Measurements from ENCODE around the gene MCHR1. TPM values are rescaled to one million over a fixed set of nuclear protein-coding genes. Genes with fewer than 3 reads are reported as not detected.

Gene MCHR1
- total RNA-seq, 1 experiment from 2014 or later, result 0.24 TPM

GRCh38 chr22:40636380-40637182 is 42.7 kb upstream of the MCHR1 start, which contains the start of gene MRTFA:
MRTFA (minus strand) TSS chr22:40636719.
- peak within 1 kb of the TSS; percentile 85 for H3K4me3 ChIP-seq
- peak within 1 kb of the TSS; percentile 99 for H3K4me2 ChIP-seq
- no peaks in the 10 kb centered on the region for H3K9me3 ChIP-seq (ENCODE audit: insufficient read depth, low read depth)
- BruUV-seq (replicated peaks), result no TSS peak
- H3K27ac ChIP-seq, result no peak within 1 kb of the TSS
- H3K36me3 ChIP-seq (ENCODE audit: low read depth), result no peaks in the 10 kb centered on the region
- H3K9me2 ChIP-seq (ENCODE audit: insufficient read depth), result no peaks in the 10 kb centered on the region
- no peaks in the 10 kb centered on the region for H3F3A ChIP-seq (ENCODE audit: insufficient read depth, low read depth)
- peak within 1 kb of the TSS; percentile 95 for H2AFZ ChIP-seq
- H4K20me1 ChIP-seq (ENCODE audit: insufficient read depth), result peaks cover 25% of the 10 kb centered on the region
- H3K4me1 ChIP-seq (replicated peaks; ENCODE audit: insufficient read depth), result peaks cover 30% of the 10 kb centered on the region
- POLR2A ChIA-PET (ENCODE audit: unreplicated experiment), result interaction anchor here (0.5 to 1.0 kb wide), 7 partner anchors 15 to 713 kb away, joined by 3 to 9 read pairs (median 3); partner anchors contain the start of genes ST13 and XPNPEP3
- CTCF ChIA-PET, result interaction anchor here (0.6 kb wide), 1 partner anchor 35 kb away, joined by 4 read pairs; no protein-coding TSS in a partner anchor
- DNase-seq, result peak; percentile 99
- no peaks in the 10 kb centered on the region for H3K27me3 ChIP-seq (ENCODE audit: insufficient read depth, low read depth)
- peaks cover 48% of the 10 kb centered on the region for H3K79me2 ChIP-seq (ENCODE audit: low read depth)
- intact Hi-C loops (cut with micrococcal nuclease; ENCODE audit: unreplicated experiment), result loop anchor here (1.0 to 2.0 kb wide), 3 partner anchors 69 to 150 kb away; no protein-coding TSS in a partner anchor
- TF ChIP-seq, protein P1, sequence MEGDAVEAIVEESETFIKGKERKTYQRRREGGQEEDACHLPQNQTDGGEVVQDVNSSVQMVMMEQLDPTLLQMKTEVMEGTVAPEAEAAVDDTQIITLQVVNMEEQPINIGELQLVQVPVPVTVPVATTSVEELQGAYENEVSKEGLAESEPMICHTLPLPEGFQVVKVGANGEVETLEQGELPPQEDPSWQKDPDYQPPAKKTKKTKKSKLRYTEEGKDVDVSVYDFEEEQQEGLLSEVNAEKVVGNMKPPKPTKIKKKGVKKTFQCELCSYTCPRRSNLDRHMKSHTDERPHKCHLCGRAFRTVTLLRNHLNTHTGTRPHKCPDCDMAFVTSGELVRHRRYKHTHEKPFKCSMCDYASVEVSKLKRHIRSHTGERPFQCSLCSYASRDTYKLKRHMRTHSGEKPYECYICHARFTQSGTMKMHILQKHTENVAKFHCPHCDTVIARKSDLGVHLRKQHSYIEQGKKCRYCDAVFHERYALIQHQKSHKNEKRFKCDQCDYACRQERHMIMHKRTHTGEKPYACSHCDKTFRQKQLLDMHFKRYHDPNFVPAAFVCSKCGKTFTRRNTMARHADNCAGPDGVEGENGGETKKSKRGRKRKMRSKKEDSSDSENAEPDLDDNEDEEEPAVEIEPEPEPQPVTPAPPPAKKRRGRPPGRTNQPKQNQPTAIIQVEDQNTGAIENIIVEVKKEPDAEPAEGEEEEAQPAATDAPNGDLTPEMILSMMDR (conservative IDR thresholded peaks at IDR 0.05), result no peak
- no peak for TF ChIP-seq EZH2 (IDR thresholded peaks at IDR 0.05; ENCODE audit: low read depth)

DNA sequence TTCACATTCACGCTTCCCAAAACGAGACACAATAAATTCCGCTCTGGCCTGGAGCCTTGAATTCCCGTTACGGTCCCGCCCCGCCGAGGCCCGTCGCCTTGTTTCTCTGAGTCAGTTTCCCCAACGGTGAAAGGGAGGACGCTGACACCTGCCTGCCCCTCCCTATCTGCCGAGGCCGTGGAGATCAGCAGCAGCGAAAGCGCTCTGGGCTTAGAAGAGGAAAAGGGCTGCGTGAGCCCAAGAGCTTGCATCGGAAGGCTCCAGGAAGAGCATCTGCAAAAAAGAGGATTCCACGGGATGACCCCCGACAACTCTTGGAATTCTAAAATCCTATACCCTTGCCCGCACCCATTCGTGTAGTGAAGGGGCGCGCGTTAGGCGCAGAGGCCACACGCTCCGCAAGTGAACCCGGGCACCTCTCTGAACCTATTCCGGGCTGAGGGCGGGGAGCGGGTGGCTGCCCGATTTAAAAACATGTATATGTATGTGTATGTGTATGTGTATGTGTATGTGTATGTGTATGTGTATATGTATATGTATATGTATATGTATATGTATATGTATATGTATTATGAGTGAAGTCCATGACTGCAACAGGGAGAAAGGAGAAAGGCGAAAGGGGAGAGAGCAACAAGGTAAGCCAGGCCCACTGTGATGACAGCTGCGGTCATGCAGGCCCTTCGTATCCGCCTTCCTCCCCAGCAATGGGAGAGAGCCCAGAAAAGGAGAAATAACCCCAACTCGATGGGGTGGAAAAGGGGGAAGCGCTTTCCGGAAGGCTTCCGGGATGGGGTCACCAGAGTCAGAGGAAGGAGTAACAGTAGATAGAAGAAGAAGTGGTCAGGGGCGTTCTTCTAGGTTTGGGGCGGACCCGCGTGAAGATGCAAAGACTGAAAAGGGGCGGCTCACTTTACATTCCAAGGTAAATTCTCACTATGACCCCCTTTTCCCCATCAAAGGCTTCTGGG is 41.8 kb upstream of the MCHR1 start:
- H3K79me2 ChIP-seq (ENCODE audit: low read depth), result peaks cover 39% of the 10 kb centered on the region
- POLR2A ChIA-PET (ENCODE audit: unreplicated experiment), result interaction anchor here (0.5 to 1.0 kb wide), 6 partner anchors 14 to 714 kb away, joined by 3 to 9 read pairs (median 4); partner anchors contain the start of genes ST13 and XPNPEP3
- CTCF ChIA-PET, result interaction anchor here (0.6 kb wide), 1 partner anchor 36 kb away, joined by 4 read pairs; no protein-coding TSS in a partner anchor
- peak overlapping the region; percentile 93 for H3K4me2 ChIP-seq
- DNase-seq, result no peak
- intact Hi-C loops (cut with micrococcal nuclease; ENCODE audit: unreplicated experiment), result loop anchor here (2.0 kb wide), 2 partner anchors 139 to 151 kb away; no protein-coding TSS in a partner anchor
- TF ChIP-seq, protein P1 (conservative IDR thresholded peaks at IDR 0.05), result no peak
- no peak for TF ChIP-seq EZH2 (IDR thresholded peaks at IDR 0.05; ENCODE audit: low read depth)
- H3K9me2 ChIP-seq (ENCODE audit: insufficient read depth), result no peaks in the 10 kb centered on the region
- H3K4me3 ChIP-seq, result peak overlapping the region; percentile 85
- peaks cover 30% of the 10 kb centered on the region for H3K4me1 ChIP-seq (replicated peaks; ENCODE audit: insufficient read depth)
- peaks cover 21% of the 10 kb centered on the region for H4K20me1 ChIP-seq (ENCODE audit: insufficient read depth)
- no peaks in the 10 kb centered on the region for H3K36me3 ChIP-seq (ENCODE audit: low read depth)
- H3K27ac ChIP-seq, result no peak overlapping the region
- no peaks in the 10 kb centered on the region for H3F3A ChIP-seq (ENCODE audit: insufficient read depth, low read depth)
- TSS peak; percentile 98 for BruUV-seq (replicated peaks)
- H3K9me3 ChIP-seq (ENCODE audit: insufficient read depth, low read depth), result no peaks in the 10 kb centered on the region
- peak overlapping the region; percentile 95 for H2AFZ ChIP-seq
- H3K27me3 ChIP-seq (ENCODE audit: insufficient read depth, low read depth), result no peaks in the 10 kb centered on the region

DNA sequence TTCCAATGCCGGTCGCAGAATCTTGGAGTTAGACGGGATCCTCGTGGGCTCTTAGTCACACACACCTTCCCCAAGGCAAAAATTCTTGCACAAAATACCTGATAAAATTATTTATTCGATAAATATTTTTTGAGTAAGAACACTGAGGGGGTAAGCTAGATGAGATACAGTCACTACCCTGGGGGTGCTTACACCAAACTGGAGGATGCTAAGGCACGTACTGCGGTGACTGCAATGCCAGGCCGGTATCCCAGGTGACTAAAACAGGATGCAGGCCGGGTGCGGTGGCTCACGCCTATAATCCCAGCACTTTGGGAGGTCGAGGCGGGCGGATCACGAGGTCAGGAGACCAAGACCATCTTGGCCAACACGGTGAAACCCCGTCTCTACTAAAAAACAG is 41.0 kb upstream of the MCHR1 start:
- no peak overlapping the region for H2AFZ ChIP-seq
- H3F3A ChIP-seq (ENCODE audit: insufficient read depth, low read depth), result no peaks in the 10 kb centered on the region
- H3K27me3 ChIP-seq (ENCODE audit: insufficient read depth, low read depth), result no peaks in the 10 kb centered on the region
- DNase-seq, result no peak
- intact Hi-C loops (cut with micrococcal nuclease; ENCODE audit: unreplicated experiment), result no loop called here
- POLR2A ChIA-PET (ENCODE audit: unreplicated experiment), result no interaction called here
- peaks cover 31% of the 10 kb centered on the region for H3K79me2 ChIP-seq (ENCODE audit: low read depth)
- peaks cover 30% of the 10 kb centered on the region for H3K4me1 ChIP-seq (replicated peaks; ENCODE audit: insufficient read depth)
- peaks cover 21% of the 10 kb centered on the region for H4K20me1 ChIP-seq (ENCODE audit: insufficient read depth)
- no TSS peak for BruUV-seq (replicated peaks)
- no peaks in the 10 kb centered on the region for H3K9me2 ChIP-seq (ENCODE audit: insufficient read depth)
- CTCF ChIA-PET, result no interaction called here
- H3K4me3 ChIP-seq, result no peak overlapping the region
- H3K4me2 ChIP-seq, result peak overlapping the region; percentile 93; the same call in 1 of the 2 replicates
- H3K27ac ChIP-seq, result no peak overlapping the region
- H3K36me3 ChIP-seq (ENCODE audit: low read depth), result no peaks in the 10 kb centered on the region
- H3K9me3 ChIP-seq (ENCODE audit: insufficient read depth, low read depth), result no peaks in the 10 kb centered on the region
- TF ChIP-seq, protein P1 (conservative IDR thresholded peaks at IDR 0.05), result no peak
- TF ChIP-seq EZH2 (IDR thresholded peaks at IDR 0.05; ENCODE audit: low read depth), result no peak

All from PC-9 (cell line).